Measurements from ENCODE around the gene R3HDM2.
"Not testable (repeated sequence)": the region's sequence is repeated elsewhere in the genome, so short reads cannot be mapped to it uniquely, and the experiment has no call there.

The R3HDM2 gene

DNA sequence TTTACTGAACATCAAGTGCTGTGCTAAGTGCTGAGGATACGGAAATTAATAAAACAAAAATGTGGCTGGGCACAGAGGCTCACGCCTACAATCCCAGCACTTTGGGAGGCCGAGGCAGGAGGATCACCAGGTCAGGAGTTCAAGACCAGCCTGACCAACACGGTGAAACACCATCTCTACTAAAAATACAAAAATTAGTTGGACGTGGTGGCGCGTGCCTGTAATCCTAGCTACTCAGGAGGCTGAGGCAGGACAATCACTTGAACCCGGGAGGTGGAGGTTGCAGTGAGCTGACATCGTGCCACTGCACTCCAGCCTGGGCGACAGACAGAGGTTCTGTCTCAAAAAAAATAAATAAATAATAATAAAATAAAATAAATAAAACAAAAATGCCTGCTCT is 3.9 kb downstream of the R3HDM2 start:
- DNase-seq, result not testable (repeated sequence)

GRCh38 chr12:57420482-57420881 is 10.4 kb downstream of the R3HDM2 start:
- no peak for DNase-seq

DNA sequence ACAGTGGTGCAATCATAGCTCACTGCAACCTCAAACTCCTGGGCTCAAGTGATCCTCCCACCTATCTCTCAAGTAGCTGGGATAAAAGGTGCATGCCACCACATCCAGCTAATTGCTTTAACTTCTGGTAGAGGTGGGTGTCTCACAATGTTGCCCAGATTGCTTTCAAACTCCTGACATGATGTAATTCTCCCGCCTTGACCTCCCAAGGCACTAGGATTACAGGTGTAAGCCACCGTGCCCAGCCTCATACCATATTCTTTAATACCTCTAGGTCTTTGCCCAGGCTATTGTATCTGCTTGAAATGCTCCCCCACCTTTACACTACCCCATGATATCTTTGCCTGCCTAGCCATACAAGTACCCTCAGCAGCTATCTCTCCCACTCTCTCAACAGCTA is 11.3 kb downstream of the R3HDM2 start:
- DNase-seq, result no peak

DNA sequence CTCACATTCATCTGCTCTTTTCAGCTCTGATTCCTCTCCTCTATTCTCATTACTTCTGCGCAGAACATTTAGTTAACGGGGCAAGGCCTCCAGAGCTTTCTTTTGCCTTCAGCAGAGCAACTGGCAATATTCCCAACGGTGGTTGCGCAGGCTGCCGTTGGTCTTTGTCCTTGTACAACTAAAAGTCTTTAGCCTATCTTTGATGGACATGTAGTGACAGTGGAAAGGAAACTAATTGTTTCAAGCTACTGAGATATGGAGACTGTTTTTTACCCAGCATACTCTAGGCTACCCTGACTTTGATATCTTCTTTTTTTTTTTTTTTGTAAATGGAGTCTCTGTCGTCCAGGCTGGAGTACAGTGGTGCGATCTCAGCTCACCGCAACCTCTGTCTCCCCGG is 12.6 kb downstream of the R3HDM2 start:
- no peak for DNase-seq

DNA sequence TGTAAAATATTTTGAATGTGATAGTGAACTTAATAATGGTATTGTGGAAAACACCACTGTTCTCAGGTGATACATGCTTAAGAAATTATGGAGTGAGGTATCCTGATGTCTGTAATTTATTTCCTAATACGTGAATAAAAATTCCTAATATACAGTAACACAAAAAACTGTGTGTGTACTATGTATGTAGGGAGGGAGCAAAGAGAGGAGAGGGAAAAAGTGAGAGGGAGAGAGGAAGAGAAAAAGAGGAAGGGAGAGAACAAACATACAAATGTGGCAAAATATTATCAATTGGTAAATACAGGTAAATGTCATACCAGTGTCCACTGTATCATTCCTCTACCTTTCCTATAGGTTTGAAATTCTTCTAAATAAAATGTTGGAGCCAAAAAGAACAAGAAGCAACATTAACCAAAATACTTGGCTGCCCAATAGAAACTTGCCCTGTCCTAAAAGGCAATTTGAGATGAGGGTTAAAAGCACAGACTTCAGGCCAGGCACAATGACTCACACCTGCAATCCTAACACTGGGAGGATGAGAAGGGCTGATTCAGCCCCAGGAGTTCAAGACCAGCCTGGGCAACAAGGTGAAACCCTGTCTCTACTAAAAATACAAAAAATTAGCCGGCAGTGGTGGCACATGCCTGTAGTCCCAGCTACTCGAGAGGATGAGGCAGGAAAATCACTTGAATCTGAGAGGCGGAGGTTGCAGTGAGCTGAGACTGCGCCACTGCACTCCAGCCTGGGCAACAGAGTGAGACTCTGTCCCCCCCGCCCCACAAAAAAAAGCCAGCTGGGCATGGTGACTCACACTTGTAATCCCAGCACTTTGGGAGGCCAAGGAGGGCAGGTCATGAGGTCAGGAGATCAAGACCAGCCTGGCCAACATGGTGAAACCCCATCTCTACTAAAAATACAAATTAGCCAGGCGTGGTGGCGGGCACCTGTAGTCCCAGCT is 14.5 kb downstream of the R3HDM2 start:
- no peak for DNase-seq

GRCh38 chr12:57415088-57415487 is 15.8 kb downstream of the R3HDM2 start:
- no peak for DNase-seq

GRCh38 chr12:57414160-57414559 is 16.7 kb downstream of the R3HDM2 start:
- not testable (repeated sequence) for DNase-seq

DNA sequence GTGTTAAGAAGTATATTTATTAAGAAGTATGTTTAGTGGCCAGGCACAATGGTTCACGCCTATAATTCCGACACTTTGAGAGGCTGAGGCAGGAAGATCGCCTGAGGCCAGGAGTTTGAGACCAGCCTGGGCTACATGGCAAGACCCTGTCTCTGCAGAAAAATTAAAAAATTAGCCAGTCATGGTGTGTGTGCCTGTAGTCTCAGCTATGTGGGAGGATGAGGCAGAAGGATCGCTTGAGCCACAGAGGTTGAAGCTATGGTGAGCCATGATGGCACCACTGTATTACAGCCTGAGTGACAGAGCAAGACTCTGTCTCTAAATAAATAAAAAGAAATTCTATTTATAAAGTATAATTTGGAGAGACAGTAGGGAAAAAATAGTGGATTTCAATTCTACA is 20.3 kb downstream of the R3HDM2 start:
- no peak for DNase-seq

GRCh38 chr12:57404966-57405640 is 25.7 kb downstream of the R3HDM2 start:
- DNase-seq, result no peak

GRCh38 chr12:57402156-57402555 is 28.7 kb downstream of the R3HDM2 start:
- DNase-seq, result not testable (repeated sequence)

GRCh38 chr12:57401165-57401564 is 29.7 kb downstream of the R3HDM2 start:
- DNase-seq, result no peak

DNA sequence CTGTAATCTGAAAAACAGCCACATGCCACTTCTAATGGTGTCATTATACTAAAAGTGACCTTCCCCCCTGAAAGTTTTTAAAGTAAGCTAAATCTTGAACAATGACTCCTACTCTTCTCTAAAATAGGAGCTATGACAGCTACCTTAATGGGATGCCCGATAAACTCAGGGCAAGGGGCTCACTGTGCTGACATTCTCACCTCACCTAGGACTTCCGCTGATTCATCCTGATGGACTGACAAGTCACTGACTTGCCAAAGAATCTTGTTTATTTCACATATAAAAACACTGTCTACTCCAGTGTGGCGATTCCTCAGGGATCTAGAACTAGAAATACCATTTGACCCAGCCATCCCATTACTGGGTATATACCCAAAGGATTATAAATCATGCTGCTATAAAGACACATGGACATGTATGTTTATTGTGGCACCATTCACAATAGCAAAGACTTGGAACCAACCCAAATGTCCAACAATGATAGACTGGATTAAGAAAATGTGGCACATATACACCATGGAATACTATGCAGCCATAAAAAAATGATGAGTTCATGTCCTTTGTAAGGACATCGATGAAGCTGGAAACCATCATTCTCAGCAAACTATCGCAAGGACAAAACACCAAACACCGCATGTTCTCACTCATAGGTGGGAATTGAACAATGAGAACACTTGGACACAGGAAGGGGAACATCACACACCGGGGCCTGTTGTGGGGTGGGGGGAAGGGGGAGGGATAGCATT is 31.0 kb downstream of the R3HDM2 start:
- not testable (repeated sequence) for DNase-seq

- no peak for DNase-seq
Observed at GRCh38 chr12:57397441-57397840, 33.4 kb downstream of the R3HDM2 start.

- no peak for DNase-seq
Observed at GRCh38 chr12:57395121-57395520, 35.7 kb downstream of the R3HDM2 start.

DNA sequence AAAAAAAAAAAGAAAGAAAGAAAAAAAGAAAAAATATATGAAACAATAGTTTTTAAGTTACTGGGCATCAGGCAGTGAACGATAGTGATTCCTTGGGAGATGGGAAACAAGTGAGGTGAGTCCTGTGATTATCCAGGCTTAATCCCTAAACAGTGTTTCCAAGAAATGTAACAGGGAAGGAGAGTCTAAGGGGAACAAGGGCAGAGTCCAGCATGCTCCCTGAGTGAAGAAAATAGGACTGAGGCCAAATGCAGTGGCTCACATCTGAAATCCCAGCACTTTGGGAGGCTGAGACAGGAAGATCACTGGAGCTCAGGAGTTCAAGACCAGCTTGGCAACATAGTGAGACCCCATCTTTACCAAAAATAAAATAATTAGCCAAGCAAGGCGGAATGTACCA is 40.7 kb downstream of the R3HDM2 start:
- DNase-seq, result no peak

- DNase-seq, result no peak
Observed at GRCh38 chr12:57389033-57389432, 41.8 kb downstream of the R3HDM2 start.

DNA sequence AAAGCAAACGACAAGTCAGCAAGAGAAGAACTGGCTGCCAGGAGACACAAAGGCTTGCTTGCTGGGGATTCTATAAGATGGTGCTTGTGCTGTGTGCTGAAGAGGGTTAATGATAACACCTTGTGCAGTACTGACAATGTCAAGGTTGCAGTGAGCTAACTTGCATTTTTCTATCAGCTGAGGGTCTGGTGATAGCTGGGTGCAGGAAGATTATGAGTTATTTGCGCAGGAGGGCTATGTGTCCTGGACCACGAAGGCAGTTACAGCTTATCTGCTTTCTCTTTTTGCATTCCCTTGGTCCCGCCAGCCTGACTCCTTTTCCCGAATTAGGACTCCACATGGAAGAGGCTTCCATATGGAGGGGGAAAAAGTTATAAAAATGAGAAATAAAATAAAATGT is 42.4 kb downstream of the R3HDM2 start:
- no peak for DNase-seq

DNA sequence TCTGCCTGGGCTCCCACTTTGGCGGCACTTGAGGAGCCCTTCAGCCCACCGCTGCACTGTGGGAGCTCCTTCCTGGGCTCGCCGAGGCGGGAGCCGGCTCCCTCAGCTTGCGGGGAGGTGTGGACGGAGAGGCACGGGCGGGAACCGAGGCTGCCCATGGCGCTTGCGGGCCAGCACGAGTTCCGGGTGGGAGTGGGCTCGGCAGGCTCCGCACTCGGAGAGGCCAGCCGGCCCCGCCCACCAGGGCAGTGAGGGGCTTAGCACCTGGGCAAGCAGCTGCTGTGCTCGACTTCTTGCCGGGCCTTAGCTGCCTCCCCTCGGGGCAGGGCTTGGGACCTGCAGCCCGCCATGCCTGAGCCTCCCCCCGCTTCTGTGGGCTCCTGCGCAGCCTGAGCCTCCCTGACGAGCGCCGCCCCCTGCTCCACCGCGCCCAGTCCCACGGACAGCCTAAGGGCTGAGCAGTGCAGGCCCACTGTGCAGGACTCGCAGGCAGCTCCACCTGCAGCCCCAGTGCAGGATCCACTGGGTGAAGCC is 44.6 kb downstream of the R3HDM2 start:
- no peak for DNase-seq

DNA sequence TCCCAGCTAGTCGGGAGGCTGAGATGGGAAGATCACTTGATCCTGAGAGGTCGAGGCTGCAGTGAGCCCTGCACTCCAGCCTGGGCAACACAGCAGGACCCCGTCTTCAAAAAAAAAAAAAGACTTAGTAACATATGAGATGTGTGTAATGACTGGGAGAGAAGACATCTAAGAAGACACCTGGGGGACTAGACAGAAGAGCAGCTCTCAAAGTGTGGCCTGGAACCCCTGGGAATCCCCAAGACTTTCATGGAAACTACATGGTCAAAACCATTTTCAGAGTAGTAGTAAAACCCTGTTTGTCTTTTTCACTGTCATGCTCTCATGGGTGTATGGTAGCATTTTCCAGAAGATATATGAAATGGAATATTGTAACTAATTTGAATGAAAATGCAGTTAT is 45.3 kb downstream of the R3HDM2 start:
- no peak for DNase-seq

DNA sequence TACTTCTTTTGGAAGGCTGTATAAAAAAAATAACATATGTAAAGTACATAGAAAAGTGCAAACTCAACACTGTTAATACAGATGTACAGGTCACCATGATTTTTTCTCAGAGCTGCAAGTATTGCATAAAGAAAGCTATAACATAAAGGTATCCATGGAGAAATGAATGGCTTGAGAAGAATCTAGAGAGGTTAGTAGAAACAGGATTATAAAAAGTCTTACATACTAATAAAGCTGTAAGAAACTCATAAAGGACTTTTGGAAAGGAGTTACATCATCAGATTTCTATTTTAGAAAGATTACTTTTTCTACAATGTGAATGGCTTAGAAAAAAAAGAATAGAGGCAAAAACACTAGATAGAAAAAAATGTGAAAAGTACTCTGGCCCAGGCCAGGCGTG is 46.4 kb downstream of the R3HDM2 start:
- DNase-seq, result no peak

- DNase-seq, result no peak
Observed at GRCh38 chr12:57381693-57382220, 49.1 kb downstream of the R3HDM2 start.

DNA sequence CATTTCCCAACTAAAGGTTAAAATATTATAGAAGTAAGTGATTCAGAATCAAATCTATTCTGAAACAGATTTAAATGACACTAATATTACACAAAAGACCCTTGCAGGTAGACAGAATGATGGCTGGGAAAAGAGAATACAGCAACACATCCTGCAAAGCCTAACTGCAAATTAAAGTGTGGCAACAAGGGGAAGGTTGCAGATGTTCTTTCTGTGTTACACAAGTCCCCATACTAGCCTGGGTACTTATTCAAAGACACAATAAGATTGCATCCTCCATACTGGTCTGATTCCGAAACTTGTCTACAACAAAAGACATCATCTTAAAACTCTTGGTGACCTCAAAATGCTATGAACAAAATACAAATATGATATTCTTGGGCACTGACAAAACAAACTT is 50.5 kb downstream of the R3HDM2 start:
- DNase-seq, result no peak
